GM23338 (cell line): ENCODE results near the gene SP9. TPM values are rescaled to one million over a fixed set of nuclear protein-coding genes. Genes with fewer than 3 reads are reported as not detected.

Experiments used
- ATAC-seq: fragments of 200-7000 bp; cut with Tn5 transposase; 3 replicates; pipeline ENCODE4 v1.9.1; 2020
- DNase-seq: peaks from one replicate; pipeline ENCODE4 v3.0.0-alpha.2; 2015; ENCODE audit warnings: low spot score
- H2AFZ ChIP-seq: fragments of 200-600 bp; sonication (generic); 2 replicates; pipeline ENCODE4 v1.8.0; 2016; ENCODE audit warnings: antibody characterized with exemption, mild to moderate bottlenecking, moderate library complexity
- H3F3A ChIP-seq: fragments of 200-600 bp; sonication (generic); replicated peaks from 2 replicates; pipeline ENCODE4 v1.8.0; 2017; ENCODE audit warnings: antibody characterized with exemption, mixed run types, low read depth
- H3K27ac ChIP-seq: fragments of 200-600 bp; sonication (generic); 2 replicates; pipeline ENCODE4 v1.6.1; 2016; ENCODE audit warnings: low read depth
- H3K27me3 ChIP-seq: fragments of 200-600 bp; sonication (generic); 2 replicates; pipeline ENCODE4 v1.8.0; 2016; ENCODE audit warnings: mild to moderate bottlenecking, mixed run types, moderate library complexity; ENCODE audit not compliant: insufficient read depth
- H3K36me3 ChIP-seq: fragments of 200-600 bp; sonication (generic); 2 replicates; pipeline ENCODE4 v1.8.0; 2016; ENCODE audit warnings: mild to moderate bottlenecking; ENCODE audit not compliant: insufficient read depth
- H3K4me1 ChIP-seq: fragments of 200-600 bp; sonication (generic); 2 replicates; pipeline ENCODE4 v1.8.0; 2016; ENCODE audit warnings: mild to moderate bottlenecking, moderate library complexity; ENCODE audit not compliant: insufficient read depth
- H3K4me2 ChIP-seq: fragments of 200-600 bp; sonication (generic); 2 replicates; pipeline ENCODE4 v1.7.1; 2017; ENCODE audit warnings: mixed run types
- H3K4me3 ChIP-seq: fragments of 200-600 bp; sonication (generic); 2 replicates; pipeline ENCODE4 v1.6.1; 2016; ENCODE audit warnings: mixed run types
- H3K79me2 ChIP-seq: fragments of 200-600 bp; sonication (generic); replicated peaks from 2 replicates; pipeline ENCODE4 v1.8.0; 2017; ENCODE audit warnings: mild to moderate bottlenecking; ENCODE audit not compliant: insufficient read depth
- H3K9me2 ChIP-seq: fragments of 200-600 bp; sonication (generic); 2 replicates; pipeline ENCODE4 v1.8.0; 2017; ENCODE audit not compliant: insufficient read depth
- H4K20me1 ChIP-seq: fragments of 200-600 bp; sonication (generic); replicated peaks from 2 replicates; pipeline ENCODE4 v1.8.0; 2017; ENCODE audit warnings: mild to moderate bottlenecking; ENCODE audit not compliant: insufficient read depth
- H3K27ac Mint-ChIP-seq: 2 replicates; pipeline ENCODE4 v1.8.0; 2020; ENCODE audit warnings: inconsistent platforms, mild to moderate bottlenecking, moderate library complexity, mixed read lengths
- H3K27me3 Mint-ChIP-seq: 3 replicates; pipeline ENCODE4 v1.8.0; 2022; ENCODE audit warnings: low read depth, mild to moderate bottlenecking, moderate library complexity, mixed read lengths, inconsistent platforms; ENCODE audit not compliant: insufficient read depth, poor library complexity
- H3K36me3 Mint-ChIP-seq: 3 replicates; pipeline ENCODE4 v1.8.0; 2021; ENCODE audit warnings: low read depth, mild to moderate bottlenecking, inconsistent platforms, moderate library complexity, mixed read lengths
- H3K4me1 Mint-ChIP-seq: 3 replicates; pipeline ENCODE4 v1.8.0; 2020; ENCODE audit warnings: mild to moderate bottlenecking, inconsistent platforms, mixed read lengths
- H3K4me3 Mint-ChIP-seq: 3 replicates; pipeline ENCODE4 v1.8.0; 2021; ENCODE audit warnings: moderate library complexity, mild to moderate bottlenecking, inconsistent platforms, mixed read lengths
- H3K9me3 Mint-ChIP-seq: 3 replicates; pipeline ENCODE4 v1.8.0; 2020; ENCODE audit warnings: moderate library complexity, mild to moderate bottlenecking, inconsistent platforms, mixed read lengths
- CREB1 ChIP-seq: fragments of 250-450 bp; sonication (Bioruptor Pico); IDR thresholded peaks from 2 replicates; pipeline ENCODE4 v1.5.0; 2020; ENCODE audit warnings: low read depth, mild to moderate bottlenecking, moderate library complexity
- EZH2 ChIP-seq: fragments of 200-600 bp; sonication (generic); IDR thresholded peaks from one replicate; pipeline ENCODE4 v1.8.0; 2017; ENCODE audit warnings: antibody characterized with exemption, mild to moderate bottlenecking, low read depth; ENCODE audit not compliant: unreplicated experiment
- EZH2phosphoT487 ChIP-seq: fragments of 200-600 bp; sonication (generic); IDR thresholded peaks from one replicate; pipeline ENCODE4 v1.8.1; 2018; ENCODE audit warnings: antibody characterized with exemption; ENCODE audit not compliant: unreplicated experiment
- JUNB ChIP-seq: IDR thresholded peaks from one replicate; pipeline ENCODE4 v1.6.1; 2016; ENCODE audit warnings: antibody characterized with exemption; ENCODE audit not compliant: unreplicated experiment
- NANOG ChIP-seq: IDR thresholded peaks from 2 replicates; pipeline ENCODE4 v1.6.1; 2016; ENCODE audit warnings: antibody characterized with exemption, borderline replicate concordance
- POLR2AphosphoS5 ChIP-seq: IDR thresholded peaks from 2 replicates; pipeline ENCODE4 v1.6.1; 2016; ENCODE audit warnings: antibody characterized with exemption, low read depth
- STAT1 ChIP-seq: IDR thresholded peaks from one replicate; pipeline ENCODE4 v1.6.1; 2016; ENCODE audit warnings: antibody characterized with exemption; ENCODE audit not compliant: unreplicated experiment
- ZNF114 ChIP-seq: fragments of 250-450 bp; sonication (Bioruptor Pico); IDR thresholded peaks from 2 replicates; pipeline ENCODE4 v1.5.0; 2020; ENCODE audit warnings: mild to moderate bottlenecking, moderate library complexity
- ZNF331 ChIP-seq: fragments of 250-450 bp; sonication (Bioruptor Pico); IDR thresholded peaks from 2 replicates; pipeline ENCODE4 v1.5.0; 2020; ENCODE audit warnings: low read depth, mild to moderate bottlenecking, moderate library complexity
- polyA plus RNA-seq: library from polyadenylated mRNA; unstranded; fragments of >200 nt; fragmentation: Nextera tagmentation; extraction: Ambion mirVana; gene quantifications from 2 replicates; pipeline ENCODE4 v1.2.1, GENCODE V29; 2016
- total RNA-seq: library from RNA; depleted of rRNA; stranded (reverse); fragments of >200 nt; shearing (Covaris generic); gene quantifications from 2 replicates; pipeline ENCODE4 v1.2.3, GENCODE V29; 2014
- TF ChIP-seq, protein P1 (sequence below): fragments of 250-450 bp; sonication (Bioruptor Pico); IDR thresholded peaks from 2 replicates; pipeline ENCODE4 v1.5.0; 2020; ENCODE audit warnings: mild to moderate bottlenecking, moderate library complexity
- TF ChIP-seq, protein P2 (sequence below): IDR thresholded peaks from 2 replicates; pipeline ENCODE4 v1.6.1; 2016; ENCODE audit warnings: antibody characterized with exemption
- TF ChIP-seq, protein P3 (sequence below): IDR thresholded peaks from one replicate; pipeline ENCODE4 v1.6.1; 2018; ENCODE audit warnings: antibody characterized with exemption; ENCODE audit not compliant: unreplicated experiment
- TF ChIP-seq, protein P4 (sequence below), 2 experiments: fragments of 200-600 bp in 1 of 2; sonication (generic) in 1 of 2; conservative IDR thresholded peaks; 2 replicates each; pipeline versions ENCODE4 v1.5.1 to v1.6.1; 2016 to 2017; ENCODE audit warnings: antibody characterized with exemption in 2 of 2, low read depth in 2 of 2, mild to moderate bottlenecking in 2 of 2, moderate library complexity in 1 of 2

SP9 gene
- total and polyA plus RNA-seq, 2 experiments from 2014 or later: 0.49 TPM; not detected in 1

DNA sequence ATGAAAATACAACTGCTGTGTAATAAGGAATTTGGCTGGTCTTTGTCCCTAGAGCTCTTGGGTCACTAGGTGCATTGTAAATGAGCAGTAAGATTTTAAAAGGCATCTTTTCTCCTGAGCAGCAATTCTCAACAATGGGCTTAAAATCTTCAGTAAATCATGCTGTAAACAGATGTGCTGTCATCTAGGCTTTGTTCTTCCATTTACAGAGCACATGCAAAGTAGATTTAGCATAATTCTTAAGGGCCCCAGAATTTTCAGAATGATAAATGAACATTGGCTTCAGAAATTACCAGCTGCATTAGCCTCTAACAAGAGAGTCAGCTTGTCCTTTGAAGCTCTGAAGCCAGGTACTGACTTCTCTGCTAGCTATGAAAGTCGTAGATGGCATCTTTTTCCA, 33.9 kb downstream of the SP9 start:
- no peak overlapping the region for H3K27ac Mint-ChIP-seq
- Histone ChIP-seq H3K36me3 (peaks cover 14% of the 10 kb centered on the region; the same call in 1 of the 2 replicates), H3K27me3 (no peaks in the 10 kb centered on the region), H4K20me1 (no peaks in the 10 kb centered on the region), H3F3A (no peaks in the 10 kb centered on the region), H3K4me1 (no peaks in the 10 kb centered on the region), H3K79me2 (no peaks in the 10 kb centered on the region), H2AFZ (no peak overlapping the region), H3K4me3 (no peak overlapping the region), H3K9me2 (no peaks in the 10 kb centered on the region), H3K4me2 (no peak overlapping the region), H3K27ac (no peak overlapping the region)
- H3K9me3 Mint-ChIP-seq: peaks cover 18% of the 10 kb centered on the region
- H3K4me1 Mint-ChIP-seq: no peaks in the 10 kb centered on the region
- peaks cover 28% of the 10 kb centered on the region for H3K36me3 Mint-ChIP-seq
- H3K4me3 Mint-ChIP-seq: no peak overlapping the region
- TF ChIP-seq JUNB: no peak
- no peak for TF ChIP-seq POLR2AphosphoS5
- TF ChIP-seq, protein P1, sequence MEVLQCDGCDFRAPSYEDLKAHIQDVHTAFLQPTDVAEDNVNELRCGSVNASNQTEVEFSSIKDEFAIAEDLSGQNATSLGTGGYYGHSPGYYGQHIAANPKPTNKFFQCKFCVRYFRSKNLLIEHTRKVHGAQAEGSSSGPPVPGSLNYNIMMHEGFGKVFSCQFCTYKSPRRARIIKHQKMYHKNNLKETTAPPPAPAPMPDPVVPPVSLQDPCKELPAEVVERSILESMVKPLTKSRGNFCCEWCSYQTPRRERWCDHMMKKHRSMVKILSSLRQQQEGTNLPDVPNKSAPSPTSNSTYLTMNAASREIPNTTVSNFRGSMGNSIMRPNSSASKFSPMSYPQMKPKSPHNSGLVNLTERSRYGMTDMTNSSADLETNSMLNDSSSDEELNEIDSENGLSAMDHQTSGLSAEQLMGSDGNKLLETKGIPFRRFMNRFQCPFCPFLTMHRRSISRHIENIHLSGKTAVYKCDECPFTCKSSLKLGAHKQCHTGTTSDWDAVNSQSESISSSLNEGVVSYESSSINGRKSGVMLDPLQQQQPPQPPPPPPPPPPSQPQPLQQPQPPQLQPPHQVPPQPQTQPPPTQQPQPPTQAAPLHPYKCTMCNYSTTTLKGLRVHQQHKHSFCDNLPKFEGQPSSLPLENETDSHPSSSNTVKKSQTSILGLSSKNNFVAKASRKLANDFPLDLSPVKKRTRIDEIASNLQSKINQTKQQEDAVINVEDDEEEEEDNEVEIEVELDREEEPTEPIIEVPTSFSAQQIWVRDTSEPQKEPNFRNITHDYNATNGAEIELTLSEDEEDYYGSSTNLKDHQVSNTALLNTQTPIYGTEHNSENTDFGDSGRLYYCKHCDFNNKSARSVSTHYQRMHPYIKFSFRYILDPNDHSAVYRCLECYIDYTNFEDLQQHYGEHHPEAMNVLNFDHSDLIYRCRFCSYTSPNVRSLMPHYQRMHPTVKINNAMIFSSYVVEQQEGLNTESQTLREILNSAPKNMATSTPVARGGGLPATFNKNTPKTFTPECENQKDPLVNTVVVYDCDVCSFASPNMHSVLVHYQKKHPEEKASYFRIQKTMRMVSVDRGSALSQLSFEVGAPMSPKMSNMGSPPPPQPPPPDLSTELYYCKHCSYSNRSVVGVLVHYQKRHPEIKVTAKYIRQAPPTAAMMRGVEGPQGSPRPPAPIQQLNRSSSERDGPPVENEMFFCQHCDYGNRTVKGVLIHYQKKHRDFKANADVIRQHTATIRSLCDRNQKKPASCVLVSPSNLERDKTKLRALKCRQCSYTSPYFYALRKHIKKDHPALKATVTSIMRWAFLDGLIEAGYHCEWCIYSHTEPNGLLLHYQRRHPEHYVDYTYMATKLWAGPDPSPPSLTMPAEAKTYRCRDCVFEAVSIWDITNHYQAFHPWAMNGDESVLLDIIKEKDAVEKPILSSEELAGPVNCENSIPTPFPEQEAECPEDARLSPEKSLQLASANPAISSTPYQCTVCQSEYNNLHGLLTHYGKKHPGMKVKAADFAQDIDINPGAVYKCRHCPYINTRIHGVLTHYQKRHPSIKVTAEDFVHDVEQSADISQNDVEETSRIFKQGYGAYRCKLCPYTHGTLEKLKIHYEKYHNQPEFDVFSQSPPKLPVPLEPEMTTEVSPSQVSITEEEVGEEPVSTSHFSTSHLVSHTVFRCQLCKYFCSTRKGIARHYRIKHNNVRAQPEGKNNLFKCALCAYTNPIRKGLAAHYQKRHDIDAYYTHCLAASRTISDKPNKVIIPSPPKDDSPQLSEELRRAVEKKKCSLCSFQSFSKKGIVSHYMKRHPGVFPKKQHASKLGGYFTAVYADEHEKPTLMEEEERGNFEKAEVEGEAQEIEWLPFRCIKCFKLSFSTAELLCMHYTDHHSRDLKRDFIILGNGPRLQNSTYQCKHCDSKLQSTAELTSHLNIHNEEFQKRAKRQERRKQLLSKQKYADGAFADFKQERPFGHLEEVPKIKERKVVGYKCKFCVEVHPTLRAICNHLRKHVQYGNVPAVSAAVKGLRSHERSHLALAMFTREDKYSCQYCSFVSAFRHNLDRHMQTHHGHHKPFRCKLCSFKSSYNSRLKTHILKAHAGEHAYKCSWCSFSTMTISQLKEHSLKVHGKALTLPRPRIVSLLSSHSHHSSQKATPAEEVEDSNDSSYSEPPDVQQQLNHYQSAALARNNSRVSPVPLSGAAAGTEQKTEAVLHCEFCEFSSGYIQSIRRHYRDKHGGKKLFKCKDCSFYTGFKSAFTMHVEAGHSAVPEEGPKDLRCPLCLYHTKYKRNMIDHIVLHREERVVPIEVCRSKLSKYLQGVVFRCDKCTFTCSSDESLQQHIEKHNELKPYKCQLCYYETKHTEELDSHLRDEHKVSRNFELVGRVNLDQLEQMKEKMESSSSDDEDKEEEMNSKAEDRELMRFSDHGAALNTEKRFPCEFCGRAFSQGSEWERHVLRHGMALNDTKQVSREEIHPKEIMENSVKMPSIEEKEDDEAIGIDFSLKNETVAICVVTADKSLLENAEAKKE (CRISPR knock-in tag): no peak
- no peak for TF ChIP-seq NANOG
- no peak for TF ChIP-seq ZNF114 (CRISPR knock-in tag)
- TF ChIP-seq, protein P2, sequence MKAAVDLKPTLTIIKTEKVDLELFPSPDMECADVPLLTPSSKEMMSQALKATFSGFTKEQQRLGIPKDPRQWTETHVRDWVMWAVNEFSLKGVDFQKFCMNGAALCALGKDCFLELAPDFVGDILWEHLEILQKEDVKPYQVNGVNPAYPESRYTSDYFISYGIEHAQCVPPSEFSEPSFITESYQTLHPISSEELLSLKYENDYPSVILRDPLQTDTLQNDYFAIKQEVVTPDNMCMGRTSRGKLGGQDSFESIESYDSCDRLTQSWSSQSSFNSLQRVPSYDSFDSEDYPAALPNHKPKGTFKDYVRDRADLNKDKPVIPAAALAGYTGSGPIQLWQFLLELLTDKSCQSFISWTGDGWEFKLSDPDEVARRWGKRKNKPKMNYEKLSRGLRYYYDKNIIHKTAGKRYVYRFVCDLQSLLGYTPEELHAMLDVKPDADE: no peak
- TF ChIP-seq, protein P3, sequence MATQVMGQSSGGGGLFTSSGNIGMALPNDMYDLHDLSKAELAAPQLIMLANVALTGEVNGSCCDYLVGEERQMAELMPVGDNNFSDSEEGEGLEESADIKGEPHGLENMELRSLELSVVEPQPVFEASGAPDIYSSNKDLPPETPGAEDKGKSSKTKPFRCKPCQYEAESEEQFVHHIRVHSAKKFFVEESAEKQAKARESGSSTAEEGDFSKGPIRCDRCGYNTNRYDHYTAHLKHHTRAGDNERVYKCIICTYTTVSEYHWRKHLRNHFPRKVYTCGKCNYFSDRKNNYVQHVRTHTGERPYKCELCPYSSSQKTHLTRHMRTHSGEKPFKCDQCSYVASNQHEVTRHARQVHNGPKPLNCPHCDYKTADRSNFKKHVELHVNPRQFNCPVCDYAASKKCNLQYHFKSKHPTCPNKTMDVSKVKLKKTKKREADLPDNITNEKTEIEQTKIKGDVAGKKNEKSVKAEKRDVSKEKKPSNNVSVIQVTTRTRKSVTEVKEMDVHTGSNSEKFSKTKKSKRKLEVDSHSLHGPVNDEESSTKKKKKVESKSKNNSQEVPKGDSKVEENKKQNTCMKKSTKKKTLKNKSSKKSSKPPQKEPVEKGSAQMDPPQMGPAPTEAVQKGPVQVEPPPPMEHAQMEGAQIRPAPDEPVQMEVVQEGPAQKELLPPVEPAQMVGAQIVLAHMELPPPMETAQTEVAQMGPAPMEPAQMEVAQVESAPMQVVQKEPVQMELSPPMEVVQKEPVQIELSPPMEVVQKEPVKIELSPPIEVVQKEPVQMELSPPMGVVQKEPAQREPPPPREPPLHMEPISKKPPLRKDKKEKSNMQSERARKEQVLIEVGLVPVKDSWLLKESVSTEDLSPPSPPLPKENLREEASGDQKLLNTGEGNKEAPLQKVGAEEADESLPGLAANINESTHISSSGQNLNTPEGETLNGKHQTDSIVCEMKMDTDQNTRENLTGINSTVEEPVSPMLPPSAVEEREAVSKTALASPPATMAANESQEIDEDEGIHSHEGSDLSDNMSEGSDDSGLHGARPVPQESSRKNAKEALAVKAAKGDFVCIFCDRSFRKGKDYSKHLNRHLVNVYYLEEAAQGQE: no peak
- no peak for TF ChIP-seq ZNF331 (CRISPR knock-in tag)
- TF ChIP-seq EZH2phosphoT487: no peak
- no peak for TF ChIP-seq EZH2
- no peak for TF ChIP-seq CREB1 (CRISPR knock-in tag)
- TF ChIP-seq, protein P4, sequence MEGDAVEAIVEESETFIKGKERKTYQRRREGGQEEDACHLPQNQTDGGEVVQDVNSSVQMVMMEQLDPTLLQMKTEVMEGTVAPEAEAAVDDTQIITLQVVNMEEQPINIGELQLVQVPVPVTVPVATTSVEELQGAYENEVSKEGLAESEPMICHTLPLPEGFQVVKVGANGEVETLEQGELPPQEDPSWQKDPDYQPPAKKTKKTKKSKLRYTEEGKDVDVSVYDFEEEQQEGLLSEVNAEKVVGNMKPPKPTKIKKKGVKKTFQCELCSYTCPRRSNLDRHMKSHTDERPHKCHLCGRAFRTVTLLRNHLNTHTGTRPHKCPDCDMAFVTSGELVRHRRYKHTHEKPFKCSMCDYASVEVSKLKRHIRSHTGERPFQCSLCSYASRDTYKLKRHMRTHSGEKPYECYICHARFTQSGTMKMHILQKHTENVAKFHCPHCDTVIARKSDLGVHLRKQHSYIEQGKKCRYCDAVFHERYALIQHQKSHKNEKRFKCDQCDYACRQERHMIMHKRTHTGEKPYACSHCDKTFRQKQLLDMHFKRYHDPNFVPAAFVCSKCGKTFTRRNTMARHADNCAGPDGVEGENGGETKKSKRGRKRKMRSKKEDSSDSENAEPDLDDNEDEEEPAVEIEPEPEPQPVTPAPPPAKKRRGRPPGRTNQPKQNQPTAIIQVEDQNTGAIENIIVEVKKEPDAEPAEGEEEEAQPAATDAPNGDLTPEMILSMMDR (conservative IDR thresholded peaks at IDR 0.05; ENCODE audit: low read depth in 2 of 2): no peak
- TF ChIP-seq STAT1: no peak
- no peak for DNase-seq
- ATAC-seq: no peak
- no peaks in the 10 kb centered on the region for H3K27me3 Mint-ChIP-seq
